Measurements from ENCODE around the gene ADAMTS13.
"Not testable (repeated sequence)": the region's sequence is repeated elsewhere in the genome, so short reads cannot be mapped to it uniquely, and the experiment has no call there.

ADAMTS13 gene

GRCh38 chr9:133392308-133392707 is 29.9 kb upstream of the ADAMTS13 start:
- not testable (repeated sequence) for DNase-seq (ENCODE audit: low read depth in 2 of 2)

- no peak for DNase-seq (ENCODE audit: low read depth in 2 of 2)
Observed at GRCh38 chr9:133393399-133393798, 28.8 kb upstream of the ADAMTS13 start.

- no peak for DNase-seq (ENCODE audit: low read depth in 2 of 2)
Observed at GRCh38 chr9:133394687-133395271, 27.4 kb upstream of the ADAMTS13 start.

DNA sequence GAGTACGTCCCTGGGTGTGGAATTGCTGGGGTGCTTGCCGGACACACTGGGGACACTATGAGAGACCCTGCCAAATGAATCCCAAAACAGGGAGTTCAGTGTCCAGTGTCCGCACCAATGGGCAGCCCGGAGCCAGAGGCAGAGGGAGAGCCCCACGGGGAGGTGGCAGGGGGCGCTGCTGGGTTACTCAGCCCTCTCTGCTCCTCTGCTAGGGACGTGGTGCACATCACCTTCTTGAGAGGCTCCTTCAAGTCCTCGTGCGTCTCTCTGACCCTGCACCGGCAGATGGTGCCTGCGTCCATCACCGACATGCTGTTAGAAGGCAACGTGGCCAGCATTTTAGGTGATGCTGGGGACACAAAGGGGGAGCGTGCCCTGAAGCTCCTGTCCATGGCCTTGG is 25.2 kb upstream of the ADAMTS13 start:
- no peak for DNase-seq (ENCODE audit: low read depth in 2 of 2)

DNA sequence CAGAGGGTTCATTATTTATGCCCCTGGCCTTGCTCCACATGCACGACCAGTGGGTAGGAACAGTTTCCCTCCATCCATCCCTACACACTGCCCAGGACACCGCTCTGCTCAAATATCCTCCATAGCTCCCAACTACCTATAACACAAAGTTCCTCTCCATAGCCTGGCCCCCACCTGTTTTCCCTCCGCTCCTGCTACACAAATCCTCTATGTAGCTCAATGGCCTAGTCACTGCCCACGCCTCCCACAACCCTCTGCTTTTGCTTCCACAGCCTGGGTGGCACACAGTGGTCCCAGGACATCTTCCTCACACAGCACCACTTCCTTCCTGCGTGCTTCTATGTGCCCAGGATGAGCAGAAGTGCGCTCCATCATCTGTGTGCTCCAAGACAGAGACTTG is 24.8 kb upstream of the ADAMTS13 start:
- no peak for DNase-seq (ENCODE audit: low read depth in 2 of 2)

DNA sequence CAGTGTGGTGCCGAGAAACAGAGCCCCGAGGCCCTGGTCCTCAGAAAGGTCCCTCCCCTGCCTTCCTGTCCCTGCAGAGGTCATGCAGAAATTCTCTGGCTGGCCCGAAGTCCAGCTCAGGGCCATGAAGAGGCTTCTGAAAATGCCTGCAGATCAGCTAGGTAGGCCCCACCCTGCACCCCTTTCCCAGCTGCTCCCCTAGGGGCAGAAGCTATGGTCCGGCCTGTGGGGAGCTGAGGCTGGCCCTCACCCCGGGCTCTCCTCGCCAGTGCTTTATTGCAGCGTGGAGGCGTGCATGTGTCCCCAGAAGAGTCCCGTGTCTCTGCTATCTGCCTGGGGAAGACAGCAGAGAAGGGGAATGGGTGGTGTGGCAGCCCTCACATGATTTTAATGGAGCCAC is 24.3 kb upstream of the ADAMTS13 start:
- no peak for DNase-seq (ENCODE audit: low read depth in 2 of 2)

DNA sequence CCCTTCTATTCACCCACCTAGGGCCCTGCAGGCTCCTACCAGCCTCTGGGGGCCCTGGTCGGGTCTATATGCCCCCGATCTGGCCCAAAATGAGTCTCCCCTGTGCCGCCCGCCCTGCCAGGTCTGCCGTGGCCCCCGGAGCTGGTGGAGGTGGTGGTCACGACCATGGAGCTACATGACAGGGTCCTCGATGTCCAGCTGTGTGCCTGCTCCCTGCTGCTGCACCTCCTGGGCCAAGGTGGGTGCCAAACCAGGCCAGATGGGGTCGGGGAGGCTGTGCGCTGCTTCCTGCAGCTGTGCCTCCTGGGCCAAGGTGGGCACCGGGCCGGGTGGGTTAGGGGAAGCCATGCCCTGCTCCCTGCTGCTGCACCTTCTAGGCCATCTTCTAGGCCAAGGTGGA is 21.9 kb upstream of the ADAMTS13 start:
- no peak for DNase-seq (ENCODE audit: low read depth in 2 of 2)

DNA sequence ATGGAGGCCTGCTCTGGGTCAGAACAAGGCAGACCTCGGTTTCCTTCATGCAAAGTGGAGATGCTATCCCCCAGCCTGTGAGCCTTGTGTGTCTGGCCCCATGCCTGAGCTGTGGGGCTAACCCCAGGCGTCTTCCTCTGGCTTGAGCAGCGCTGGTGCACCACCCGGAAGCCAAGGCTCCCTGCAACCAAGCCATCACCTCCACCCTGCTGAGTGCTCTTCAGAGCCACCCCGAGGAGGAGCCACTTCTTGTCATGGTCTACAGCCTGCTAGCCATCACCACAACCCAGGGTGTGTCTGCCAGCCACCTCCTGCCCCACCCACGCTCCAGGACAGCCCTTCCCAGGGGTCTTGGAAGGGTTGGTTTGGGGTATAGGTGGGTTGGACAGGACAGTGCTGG is 20.6 kb upstream of the ADAMTS13 start:
- DNase-seq (ENCODE audit: low read depth in 2 of 2), result no peak

DNA sequence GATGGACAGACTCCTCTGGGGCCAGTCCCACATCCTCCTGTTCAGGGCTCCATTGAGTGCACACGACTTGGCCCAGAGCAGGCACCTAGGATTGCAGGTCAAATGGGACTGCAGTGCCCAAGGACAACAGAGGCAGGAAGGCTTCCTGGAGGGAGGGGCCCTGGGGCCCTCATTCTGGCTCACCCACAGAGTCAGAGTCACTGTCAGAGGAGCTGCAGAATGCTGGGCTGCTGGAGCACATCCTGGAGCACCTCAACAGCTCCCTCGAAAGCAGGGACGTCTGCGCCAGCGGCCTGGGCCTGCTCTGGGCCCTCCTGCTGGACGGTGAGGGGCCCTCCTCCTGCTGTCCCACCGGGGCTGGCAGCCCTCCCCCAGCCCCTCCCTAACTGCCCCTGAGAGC is 19.5 kb upstream of the ADAMTS13 start:
- no peak for DNase-seq (ENCODE audit: low read depth in 2 of 2)

DNA sequence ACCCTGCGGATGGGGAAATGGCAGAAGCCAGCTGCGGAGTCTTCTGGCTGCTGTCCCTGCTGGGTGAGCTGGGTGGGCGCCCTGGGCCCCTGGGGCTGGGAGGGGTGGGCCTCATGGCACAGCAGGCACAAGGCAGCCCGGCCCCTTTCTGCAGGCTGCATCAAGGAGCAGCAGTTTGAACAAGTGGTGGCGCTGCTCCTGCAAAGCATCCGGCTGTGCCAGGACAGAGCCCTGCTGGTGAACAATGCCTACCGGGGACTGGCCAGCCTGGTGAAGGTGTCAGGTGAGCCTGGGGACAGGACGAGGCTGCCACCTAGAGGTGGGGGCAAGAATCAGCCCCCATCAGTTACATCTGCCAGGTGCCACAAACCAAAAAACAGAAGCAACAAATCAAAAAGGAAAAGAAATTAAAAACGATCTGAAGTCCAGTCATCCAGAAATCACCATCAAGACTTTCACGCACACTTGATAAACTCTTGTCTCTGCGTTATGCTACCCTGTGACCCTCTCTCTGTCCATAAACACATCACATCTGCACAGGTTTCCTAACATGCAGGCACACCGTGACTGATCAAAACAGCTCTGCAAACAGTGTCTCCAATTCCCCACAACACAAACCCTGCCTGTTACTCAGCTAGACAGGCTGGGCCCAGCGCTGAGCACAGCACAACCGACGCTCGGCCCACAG is 18.3 kb upstream of the ADAMTS13 start:
- DNase-seq (ENCODE audit: low read depth in 2 of 2), result peak in 1 of 2 donors; percentile 28

DNA sequence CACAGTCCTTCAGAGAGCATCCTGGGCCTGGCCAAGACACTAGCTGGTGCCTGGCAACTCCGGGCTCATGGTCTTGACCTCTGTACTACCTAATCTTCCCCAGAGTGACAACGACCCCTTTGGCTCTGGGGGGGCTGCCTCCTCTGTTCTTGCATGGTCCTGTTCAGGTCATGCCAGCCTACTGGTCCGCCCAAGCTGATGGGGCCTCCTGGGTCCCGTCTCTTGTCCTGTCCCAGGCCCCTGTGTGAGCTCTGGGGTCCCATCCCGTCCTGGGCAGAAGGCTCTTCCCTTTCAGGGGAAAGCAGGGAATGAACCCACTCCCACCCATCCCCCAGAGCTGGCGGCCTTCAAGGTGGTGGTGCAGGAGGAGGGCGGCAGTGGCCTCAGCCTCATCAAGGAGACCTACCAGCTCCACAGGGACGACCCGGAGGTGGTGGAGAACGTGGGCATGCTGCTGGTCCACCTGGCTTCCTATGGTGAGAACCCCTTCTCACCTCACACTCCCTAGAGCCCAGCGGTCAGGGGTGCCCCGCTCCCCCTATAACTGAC is 17.6 kb upstream of the ADAMTS13 start:
- no peak for DNase-seq (ENCODE audit: low read depth in 2 of 2)

DNA sequence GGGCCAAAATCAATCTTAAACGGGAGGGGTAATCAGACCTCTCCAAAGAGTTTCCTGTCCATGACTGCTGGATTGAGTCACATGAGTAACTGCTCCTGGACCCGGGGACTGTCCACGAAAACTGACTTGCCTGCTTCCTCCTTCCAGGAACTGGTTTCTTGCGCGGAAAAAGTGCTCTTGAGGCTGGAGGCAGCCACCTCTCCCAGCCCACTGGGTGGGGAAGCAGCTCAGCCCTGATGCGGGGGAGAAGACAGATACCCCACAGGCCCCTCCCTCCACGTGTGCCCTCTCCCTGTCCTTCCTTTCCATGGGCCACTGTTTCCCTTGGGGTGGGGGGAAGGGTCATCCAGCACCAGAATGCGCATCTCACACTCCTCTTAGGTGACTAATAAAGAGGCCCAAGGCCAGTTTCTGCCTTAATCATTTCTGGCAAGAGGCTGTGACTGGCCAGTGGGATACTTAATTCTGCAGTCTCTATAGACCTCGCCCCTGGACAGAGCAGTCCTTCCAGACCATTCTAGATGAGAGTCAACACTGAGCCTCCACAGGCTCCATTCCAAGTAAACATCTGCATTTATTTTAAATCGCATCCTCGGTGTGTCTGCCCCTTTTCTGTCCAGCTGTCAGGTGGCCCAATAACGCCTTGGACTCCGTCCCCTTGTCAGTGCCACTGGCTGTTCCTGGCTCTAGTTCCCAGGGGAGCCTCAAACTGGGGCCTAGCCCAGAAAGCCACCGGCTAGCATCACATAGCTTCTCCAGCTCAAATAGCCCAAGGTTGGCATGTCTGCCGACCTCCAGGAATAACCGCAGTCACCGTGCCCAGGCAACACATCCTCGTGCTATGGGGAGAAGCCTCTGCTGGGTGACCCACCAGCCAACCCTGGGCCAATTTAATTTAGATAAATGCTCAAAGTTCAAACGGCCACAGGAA is 16.4 kb upstream of the ADAMTS13 start:
- DNase-seq (ENCODE audit: low read depth in 2 of 2), result no peak

DNA sequence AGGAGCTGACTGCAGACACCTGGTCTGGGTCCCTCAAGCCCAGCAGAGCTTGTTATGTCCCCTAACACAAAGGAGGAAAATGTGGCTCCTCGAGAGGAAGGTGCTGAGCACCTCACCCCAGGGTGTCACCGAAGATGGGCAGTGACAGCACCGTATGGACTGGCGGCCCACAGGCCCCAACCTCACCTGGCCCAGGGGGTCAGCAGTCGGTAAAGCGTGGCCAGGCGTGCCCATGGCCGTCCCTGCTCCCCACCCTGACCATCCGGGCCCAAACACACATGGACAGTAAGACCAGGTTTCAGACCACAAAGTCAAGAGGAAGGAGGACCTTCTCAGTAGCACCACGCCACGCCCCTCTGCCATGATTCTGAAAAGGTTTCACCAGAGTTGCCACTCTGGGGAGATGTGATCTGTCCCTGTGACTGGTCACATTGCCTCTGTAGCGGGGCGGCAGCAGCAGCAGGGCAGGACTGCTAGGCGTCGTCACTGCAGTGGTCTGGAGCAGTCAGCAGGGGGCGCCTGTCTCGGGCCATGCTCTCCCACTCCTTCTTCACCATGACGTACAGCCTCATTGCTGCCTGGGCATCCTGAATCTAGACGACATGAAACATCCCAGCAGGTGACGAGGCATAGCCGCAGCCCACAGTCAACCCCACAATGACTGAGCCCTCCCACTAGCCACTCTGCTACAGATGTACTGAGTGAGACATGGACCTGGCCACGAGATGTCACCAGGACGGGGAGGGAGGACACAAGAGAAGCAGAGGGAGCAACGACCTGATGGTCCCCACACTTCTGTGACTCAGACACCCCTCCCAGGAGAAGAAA is 15.5 kb upstream of the ADAMTS13 start:
- DNase-seq (ENCODE audit: low read depth in 2 of 2), result peak; percentile 78 to 82

GRCh38 chr9:133408042-133408441 is 14.1 kb upstream of the ADAMTS13 start:
- no peak for DNase-seq (ENCODE audit: low read depth in 2 of 2)

DNA sequence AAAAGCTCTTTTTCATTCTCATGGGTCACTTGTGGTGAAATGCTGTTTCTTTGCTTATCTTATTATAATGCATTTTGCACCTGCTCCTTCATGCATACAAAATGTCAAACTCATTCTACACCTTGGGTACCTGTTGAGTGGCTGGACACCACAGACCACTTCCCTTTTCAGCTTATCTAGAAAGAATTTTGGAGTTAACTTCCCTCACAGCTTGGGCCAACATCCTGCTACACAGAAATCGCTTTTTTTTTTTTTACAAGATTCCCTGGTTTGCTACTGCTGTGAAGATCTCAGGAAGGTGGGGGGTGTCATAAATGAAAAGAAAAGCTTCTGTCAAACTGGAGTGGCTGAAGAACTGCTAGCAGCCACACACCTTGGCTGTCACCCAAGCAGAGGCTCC is 7.0 kb upstream of the ADAMTS13 start:
- DNase-seq (ENCODE audit: low read depth in 2 of 2), result no peak

- DNase-seq (ENCODE audit: low read depth in 2 of 2), result peak; percentile 81 to 87
Observed at GRCh38 chr9:133417541-133418461, 4.4 kb upstream of the ADAMTS13 start, which contains the start of gene REXO4. Gene REXO4 (minus strand): TSS chr9:133418010. CDS start chr9:133417844, 166 bp downstream.

- no peak for DNase-seq (ENCODE audit: low read depth in 2 of 2)
Observed at GRCh38 chr9:133419005-133419404, 3.2 kb upstream of the ADAMTS13 start.

GRCh38 chr9:133420392-133420827 is 1.8 kb upstream of the ADAMTS13 start:
- DNase-seq (ENCODE audit: low read depth in 2 of 2), result no peak

DNA sequence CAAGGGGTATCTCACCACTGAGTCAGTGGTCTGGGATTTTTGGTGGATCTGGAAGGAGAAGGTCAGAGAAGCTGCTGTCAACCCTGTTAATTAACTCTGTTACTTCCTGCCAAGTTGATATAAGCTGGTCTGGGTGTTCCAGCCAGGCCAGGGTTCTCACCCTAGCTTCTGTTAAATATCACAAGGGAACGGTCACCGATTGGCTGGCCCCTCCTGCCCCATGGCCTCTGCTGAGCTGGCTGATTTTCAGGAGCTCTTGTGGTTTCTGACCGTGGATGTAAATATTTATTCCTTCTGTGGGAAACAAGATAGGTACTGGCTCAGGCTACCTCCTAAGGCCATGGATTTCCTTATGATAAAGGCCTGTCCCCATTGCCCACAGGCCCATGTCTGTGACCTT is 1.0 kb downstream of the ADAMTS13 start:
- no peak for DNase-seq (ENCODE audit: low read depth in 2 of 2)

GRCh38 chr9:133424187-133424586 is 2.0 kb downstream of the ADAMTS13 start:
- DNase-seq (ENCODE audit: low read depth in 2 of 2), result no peak
